Stimulated activated CD4-positive, alpha-beta T cell treated with anti-CD3 and anti-CD28 coated beads, TNF-alpha, amount 100 ng/mL, for 1 hour (primary cell): Measurements from ENCODE around the gene SARS2.
A peak's percentile ranks its signal among the peaks of the same experiment; 100 is the strongest.
"Not testable (repeated sequence)": the region's sequence is repeated elsewhere in the genome, so short reads cannot be mapped to it uniquely, and the experiment has no call there.

ENCODE experiments used
- DNase-seq, 3 donors: peaks; one replicate each; pipeline ENCODE4 v3.0.0-alpha.2; 2020; ENCODE audit warnings: low read depth in 3 of 3, low spot score in 1 of 3

The SARS2 gene

DNA sequence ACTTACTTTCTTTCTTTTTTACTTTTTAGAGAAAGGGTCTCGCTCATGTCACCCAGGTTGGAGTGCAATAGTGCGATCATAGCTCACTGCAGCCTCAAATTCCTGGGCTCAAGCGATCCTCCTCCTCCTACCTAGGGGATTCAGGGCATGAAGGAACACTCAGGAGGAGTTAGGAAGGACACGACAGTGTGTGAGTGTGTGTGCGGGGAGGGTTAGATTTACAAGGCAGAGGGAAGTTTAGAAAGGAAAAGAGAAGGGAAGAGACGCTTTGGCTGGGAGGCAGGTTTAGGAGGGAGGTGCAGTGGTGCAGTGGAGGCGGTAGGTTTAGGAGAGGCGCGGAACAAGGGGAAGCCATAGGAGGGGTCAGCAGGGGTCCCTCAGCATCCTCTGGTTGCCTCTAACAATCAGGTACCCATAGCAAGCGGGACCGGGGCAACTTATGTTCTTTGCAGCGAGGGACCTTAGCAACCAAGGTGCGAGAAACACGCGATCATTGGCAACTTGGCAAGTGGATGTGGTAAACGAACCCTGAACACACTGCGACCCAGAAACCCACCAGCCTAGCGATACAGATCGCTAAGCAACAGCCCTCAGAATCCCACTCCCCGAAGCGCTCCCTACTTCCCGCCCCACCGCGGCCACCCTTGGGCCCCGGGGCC lies 31.6 kb downstream of the SARS2 start:
- no peak for DNase-seq

DNA sequence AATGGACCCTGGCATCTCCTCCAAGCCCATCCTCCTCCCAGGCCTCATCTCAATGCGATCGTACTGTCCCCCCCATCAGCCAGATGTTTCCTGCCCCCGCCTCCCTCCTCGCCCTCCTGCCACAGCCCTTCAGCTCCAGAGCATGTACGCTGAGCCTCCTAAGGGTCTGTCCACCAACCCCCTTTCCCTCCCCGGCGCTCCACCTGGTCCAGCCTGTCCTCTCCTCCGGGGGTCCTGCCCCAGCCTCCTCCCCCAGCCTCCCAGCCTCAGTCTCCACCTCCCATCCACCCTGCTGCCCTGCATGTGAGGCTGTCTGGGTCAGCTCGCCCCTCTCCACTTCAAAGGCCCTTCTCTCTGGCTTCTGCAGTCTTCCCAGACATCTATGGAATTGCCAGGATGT lies 35.6 kb downstream of the SARS2 start:
- no peak for DNase-seq

DNA sequence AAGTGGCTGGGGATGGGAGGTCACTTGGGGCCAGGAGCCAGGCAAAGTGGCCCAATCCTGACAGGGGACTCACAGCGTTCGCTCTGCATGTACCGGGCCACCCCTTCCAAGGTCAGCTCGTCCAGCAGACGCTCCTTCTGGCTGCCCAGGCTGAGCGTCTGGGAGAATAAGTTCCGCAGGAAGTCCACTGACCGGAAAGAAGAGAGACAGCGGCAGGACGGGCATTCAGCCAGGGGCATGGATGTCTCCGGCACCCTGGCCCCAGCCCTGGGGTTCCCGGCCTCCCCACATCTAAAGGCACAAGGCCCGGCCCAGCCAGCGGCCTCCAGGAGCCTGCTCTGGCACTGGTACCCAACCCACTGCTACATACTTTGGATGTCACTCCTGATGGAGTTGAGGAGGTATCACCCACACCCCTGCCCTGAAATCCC lies 37.2 kb downstream of the SARS2 start:
- DNase-seq = no peak

DNA sequence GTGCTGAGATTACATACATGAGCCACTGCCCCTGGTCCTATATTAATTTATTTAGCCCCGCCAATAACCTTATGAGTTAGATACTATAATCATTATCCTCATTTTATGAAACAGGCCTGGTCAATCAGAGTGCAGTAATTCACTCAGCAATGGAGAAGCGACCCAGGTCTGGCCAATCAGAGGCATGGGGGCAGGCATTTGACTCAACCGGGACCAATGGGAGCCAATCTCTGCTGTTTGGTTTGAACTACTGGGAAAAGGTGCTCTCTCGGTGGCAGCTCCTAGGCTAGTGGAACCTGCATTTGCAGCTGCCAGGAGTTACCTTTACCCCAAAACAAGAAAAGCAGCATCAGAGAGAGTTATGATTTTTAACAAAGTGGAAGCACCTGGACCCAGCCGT lies 37.7 kb downstream of the SARS2 start:
- DNase-seq = no peak

DNA sequence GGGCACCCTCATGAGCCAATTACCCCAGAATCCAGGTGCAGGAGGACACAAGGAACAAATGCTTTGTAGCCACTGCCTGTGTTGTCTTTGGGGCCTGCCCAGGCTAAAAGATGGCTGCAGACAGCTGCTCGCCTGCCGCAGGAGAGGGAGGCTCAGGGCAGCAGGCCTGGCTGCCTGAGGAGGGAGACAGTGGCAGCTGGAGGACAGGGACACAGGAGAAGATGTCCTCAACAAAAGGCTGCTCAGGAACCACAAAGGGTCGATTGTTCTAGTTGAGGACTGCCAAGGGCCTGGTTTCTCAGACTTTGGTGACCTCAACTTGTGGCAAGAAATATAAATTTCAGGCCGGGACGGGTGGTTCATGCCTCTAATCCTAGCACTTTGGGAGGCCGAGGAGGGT lies 38.8 kb downstream of the SARS2 start:
- DNase-seq = no peak

DNA sequence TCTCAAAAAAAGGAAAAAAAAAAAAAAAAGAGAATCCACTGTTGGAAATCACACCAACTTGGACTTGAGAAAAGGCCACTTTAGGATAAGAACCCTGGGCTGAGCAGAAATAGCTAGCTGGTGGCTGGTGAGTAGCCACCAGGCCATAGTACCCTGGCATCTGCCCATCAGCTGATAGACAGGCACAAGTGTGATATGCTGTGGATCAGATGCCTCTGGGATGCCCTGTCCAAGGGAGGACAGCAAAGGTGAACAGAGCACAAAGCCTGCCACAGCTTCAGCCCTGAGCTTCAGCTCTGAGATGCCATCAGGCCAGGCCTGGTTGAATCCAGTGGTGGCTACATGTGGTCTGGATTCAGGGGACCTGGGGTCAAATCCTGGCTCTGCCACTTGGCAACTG lies 39.9 kb downstream of the SARS2 start:
- no peak for DNase-seq

DNA sequence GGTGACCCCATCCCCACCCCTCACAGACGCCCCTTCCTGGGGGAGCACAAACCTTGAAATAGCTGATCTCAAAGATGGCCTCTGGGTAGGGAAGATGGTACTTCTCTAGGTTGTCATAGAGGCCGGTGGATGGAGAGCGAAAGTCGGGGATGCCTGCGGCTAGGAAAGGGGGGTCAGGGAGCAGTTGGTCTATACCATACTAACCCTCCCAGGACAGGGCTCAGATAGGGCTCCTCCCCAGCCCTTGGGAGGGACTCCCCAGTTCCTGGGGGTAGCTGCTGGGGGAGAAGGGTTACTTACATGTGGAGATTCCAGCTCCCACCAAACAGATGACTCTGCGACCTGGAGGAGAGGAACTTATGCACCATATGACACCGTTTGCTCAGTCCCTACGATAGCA lies 40.8 kb downstream of the SARS2 start:
- no peak for DNase-seq

DNA sequence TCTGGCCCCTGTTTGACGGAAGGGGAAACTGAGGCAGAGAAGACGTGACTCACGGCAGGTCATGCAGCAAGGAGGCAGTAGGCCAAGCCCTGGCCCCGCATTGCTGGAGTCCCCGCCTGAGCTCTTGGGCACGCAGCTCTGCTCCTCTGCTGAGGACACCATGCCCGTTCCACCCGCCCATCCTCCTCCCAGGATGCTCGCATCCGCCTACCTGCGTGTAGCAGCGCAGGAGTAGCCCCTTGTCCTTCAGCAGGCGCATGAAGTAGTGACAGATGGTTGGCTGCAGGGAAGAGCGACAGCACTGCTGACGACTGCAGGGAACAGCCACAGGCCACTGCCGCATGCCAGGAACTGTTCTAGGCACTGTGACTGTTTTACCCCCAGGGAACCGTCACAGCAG lies 41.7 kb downstream of the SARS2 start:
- DNase-seq = no peak

DNA sequence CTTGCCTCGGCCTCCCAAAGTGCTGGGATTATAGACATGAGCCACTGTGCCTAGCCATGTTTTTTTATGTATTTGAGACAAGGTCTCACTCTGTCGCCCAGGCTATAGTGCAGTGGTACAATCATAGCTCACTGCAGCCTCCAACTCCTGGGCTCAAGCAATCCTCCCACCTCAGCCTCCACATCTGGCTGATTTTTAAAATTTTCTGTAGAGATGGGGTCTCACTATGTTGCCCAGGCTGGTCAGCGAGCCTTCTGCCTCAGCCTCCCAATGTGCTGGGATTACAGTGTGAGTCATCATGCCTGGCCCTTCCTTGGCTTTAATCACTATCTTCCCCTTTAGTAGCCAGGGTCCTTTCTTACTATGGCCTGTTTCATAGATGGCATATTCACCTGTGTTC lies 45.9 kb downstream of the SARS2 start:
- DNase-seq = not testable (repeated sequence)

DNA sequence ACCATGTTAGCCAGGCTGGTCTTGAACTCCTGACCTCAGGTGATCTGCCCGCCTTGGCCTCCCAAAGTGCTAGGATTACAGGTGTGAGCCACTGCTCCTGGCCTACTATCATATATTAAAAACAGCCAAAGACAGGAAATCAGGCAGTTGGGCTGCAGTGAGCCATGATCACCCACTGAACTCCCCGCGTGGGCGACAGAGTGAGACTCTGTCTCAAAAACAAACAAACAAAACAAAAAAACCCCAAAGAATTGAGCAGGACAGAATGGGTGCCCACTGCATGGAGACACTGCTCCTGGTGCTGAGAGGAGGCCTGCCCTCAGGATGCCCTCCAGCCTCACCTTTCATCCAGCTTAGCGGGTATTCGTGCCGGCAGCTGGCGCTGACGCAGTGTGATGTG lies 47.3 kb downstream of the SARS2 start:
- DNase-seq = no peak

DNA sequence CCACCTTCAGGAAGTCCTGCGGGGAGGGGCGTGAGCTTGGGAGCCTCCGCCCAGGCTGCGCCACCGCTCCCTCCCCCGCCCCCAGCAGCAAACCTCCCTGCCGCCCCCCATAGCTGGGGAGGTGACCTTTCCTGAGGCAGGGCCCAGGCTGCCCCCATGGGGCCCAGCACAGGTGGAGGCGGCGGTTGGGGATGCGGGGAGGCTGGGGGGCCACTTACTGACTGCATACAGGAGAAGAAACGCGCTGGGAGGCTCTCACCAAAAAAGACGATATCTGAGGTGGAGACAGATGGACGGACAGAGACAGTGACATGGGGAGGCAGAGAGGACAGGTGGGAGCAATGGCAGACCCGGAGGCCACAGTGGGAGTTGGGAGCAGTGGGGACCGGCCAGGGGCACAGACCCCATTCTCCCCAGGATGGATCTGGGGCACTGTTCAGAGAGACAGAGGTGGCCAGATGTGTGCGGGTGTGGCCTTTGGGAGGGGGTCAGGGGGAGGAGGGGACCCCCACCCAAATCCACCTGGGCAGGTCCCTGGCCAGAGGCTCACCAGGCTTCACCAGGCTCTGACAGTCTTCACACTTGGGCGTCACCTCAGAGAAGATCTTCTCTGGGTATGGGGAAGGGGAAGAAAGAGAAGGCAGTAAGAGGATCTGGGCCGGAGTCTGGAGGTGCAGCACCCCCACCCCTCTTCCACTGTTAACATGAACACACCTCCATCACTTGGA lies 49.5 kb downstream of the SARS2 start:
- no peak for DNase-seq

DNA sequence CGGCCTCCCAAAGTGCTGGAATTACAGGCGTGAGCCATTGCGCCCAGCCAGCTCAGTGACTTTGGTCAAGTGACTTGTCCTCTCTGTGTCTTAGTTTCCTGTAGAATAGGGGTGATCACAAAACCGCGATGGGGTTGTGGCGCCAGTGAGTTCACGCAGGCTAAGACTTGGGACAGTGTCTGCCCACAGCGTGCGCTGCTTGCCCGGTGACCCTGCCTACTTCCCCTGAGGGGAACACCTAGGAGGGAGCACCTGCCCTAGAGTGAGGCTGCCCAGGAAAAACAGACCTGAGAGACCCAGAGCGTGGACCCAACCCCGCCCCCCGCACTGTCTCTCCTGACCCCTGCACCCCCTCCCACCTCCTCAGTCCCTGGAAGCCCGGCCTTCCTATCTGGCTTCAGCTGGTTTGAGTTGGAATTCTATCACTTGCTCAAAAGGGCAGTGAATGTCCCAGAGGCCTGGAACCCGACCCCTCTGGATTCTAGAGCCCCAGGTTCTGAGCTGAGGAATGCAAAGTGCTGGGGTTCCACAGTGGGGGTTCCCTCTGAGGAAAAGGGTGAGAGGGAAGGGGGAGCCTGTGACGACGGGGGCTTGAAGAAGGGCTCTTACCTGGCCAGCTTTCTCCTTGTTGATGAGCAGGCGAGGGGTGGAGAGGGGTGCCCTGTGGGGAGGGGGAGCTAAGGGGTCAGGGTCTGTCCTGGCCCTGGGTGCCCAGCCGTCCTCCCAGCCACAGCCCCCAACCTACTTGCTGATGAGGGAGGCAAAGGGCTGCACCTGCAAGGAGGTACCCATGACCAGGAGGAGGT lies 50.3 kb downstream of the SARS2 start:
- DNase-seq = no peak

DNA sequence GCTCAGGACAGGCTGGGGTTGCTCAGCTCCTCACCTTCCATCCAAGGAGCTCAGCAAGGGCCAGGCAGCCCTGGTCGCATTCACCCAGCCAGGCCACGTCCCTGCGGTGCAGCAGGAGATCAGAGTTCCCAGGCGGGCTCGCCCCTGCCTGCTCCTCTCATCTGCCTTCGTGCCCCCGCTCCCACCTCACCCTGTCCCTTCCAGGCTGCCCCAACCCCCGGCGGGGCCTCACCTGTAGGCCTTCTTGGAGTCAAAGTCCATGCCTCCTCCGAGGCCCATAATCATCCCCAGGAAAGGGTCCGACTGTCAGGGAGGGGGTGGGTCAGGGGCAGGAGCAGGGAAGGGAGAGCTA lies 51.2 kb downstream of the SARS2 start:
- no peak for DNase-seq

DNA sequence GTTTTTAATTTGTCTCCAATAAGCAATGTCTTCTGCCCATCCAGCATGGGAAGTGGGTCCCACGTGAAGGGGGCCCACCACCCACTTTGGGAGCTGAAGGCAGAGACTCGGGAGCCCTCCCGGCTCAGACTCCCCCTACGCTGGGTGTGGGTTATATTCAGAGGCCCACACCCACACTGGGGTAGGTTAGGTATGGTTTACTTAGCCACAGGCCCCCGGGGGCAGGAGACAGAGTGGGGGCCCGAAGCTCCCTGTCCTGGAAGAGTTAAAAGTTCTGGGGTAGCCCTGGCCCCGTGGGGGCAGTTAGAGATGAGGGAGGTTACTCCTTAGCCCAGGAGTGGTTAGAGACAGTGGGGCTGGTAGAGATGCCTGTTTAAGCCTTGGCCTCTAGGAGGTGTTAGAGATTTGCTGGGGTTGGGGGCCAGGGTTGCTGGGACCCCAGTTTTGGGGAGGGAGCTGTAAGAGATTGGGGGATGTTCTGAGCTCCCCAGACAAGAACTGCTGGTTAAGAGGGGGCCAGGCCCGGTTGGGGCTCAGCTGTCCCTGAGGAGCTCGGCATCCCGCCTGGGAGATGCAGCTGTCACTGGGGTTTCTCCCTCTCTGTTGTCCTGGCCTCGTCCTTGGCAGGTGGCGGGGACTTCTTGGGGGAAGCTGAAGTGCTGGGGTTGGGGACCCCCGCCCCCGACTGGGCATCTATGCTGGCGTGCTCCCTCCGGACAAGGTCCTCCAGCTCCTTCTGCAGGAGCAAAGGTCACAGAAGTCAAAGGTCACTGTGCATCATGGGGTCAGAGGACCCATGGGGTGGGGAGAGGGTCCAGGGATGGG lies 51.8 kb downstream of the SARS2 start:
- no peak for DNase-seq

DNA sequence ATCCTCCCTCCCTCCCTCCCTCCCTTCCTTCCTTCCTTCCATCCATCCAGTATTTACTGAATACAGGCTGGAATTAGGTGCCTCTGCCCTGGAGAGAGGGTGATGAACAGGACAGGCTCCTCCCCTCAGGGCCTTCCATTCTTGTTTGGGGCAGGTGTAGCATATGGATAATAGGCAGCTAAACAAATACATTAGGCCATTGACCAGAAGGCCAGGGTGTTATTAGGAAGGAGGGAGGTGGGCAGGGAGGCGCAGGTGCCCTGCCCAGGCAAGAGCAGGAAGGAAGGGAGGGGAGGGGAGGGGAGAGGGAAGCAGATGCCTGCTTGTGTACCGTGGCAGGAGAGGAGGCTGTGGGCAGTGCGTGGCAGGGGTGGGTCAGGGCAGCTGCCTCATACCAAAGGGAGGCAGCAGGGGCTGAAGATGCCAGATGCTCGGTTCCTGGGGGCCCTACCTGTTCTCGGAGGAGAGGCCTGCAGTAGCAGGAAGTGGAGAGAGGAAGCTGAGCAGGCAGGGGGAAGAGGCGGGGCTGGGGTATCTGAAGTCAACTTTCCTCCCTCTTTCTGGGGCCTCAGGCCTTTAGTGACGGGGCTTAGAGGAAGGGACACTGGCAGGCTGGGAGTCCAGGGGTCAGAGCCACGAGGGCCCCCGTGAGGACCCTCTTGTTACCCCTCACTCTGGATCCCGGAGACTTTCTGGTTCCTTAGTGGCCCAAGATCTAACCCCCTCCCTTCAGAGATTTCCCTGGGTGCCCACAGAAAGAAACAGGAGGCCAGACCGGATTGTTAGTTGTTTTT lies 52.6 kb downstream of the SARS2 start, which contains the start of gene RINL:
Gene RINL, minus strand, starts transcription at position 495 of the 794 bp plus-strand sequence. CDS start 1,533 bp downstream, outside the sequence.
- peak; percentile 25 to 54 (median 42) for DNase-seq

DNA sequence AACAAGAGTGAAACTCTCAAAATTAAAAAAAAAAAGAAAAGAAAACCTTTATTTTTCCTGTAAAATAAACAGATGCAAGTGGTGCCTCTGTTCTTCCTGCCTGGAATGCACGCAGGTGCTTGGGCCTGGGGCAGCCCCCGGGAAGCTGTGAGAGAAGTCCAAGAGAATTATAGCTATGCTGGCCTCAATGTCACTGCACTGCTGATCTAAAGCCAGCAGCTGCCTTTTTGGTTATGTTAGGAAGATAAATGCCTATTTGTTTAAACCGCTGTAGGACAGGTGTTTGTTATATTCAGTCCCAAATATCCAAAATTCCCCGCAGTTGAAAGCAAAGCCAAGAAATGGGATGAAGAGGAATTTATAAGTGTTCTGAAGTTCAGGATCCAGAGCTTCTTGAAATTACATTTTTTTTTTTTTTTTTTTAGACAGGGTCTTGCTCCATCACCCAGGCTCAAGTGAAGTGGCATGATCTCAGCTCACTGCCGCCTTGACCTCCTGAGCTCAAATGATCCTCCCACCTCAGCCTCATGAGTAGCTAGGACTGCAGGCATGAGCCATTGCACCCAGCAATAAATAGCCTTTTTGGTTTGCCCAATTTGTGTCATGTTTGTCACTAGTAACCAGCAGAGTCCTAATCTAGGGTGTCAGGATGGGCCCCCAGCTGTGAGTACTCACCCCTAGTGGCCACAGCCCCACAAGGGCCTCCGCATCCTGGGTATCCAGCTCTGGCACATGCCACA lies 54.7 kb downstream of the SARS2 start:
- DNase-seq = no peak

DNA sequence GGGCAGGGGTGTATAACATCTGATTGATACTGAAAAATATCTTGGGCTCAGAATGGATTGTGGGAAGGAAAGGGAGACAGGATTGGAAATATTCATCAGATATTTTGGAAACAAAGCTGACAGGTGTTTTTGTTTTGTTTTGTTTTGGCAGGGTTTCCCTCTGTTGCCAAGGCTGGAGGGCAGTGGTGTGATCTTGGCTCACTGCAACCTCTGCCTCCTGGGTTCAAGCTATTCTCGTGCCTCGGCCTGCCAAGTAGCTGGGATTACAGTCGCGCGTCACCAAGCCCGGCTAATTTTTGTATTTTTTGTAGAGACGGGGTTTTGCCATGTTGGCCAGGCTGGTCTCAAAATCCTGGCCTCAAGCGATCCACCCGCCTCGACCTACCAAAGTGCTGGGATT lies 57.2 kb downstream of the SARS2 start:
- DNase-seq = not testable (repeated sequence)

DNA sequence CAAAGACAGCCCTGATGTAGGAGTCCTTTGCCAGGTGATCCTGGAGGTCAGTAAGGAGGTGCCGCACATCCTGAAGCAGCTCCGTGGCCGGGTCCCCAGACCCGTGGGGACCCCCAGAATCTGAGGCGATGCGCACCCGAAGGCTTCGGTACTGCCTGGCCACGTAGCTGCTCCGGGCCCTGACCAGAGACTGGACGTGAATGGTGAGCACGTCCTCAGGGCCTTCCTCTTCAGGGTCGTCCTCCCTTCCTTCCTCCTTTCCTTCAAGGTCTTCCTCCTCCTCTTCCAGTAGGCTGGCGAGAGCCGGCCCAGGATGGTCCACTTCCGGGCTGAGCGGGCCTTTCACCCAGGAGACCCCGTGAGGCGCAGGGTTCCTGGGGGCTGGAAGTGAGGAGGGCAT lies 60.0 kb downstream of the SARS2 start:
- no peak for DNase-seq

DNA sequence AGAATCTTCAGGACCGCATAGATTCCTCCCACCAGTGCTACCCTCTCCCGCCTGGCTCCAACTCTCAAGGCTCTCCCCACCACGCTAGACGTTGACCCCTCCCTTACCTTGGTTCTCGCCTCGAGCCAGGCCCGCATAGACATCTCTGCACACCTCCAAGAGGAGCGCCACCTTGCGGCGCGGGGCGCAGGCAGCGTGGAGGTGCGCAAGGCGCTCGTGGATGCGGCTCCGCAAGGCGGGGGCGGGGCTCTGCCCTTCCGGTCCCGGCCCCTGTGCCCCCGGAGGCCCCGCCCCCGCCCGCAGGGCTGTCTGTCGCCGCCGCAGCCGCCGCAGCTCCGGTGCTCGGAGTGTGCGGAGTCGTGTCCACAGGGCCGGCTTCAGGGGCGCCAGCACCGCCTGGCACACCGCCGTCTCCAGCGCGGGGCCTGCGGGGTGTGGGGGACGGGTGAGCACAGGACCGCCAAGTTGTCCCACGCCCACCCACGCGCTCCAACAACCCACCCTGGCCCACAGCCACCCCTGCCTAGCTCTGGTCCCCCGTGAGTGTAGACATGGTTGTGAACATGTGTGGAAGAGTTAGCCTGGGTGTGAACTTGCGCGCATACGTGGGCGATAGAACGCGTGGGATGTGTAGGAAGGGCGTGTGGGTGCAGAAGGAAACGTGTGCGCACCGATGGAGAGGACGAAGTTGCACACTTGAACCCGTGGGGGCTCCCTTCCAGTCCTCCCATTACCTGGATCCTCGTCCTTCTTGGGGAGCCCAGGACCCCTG lies 60.5 kb downstream of the SARS2 start:
- DNase-seq = peak; percentile 89 to 92 (median 89)
